HEK293 (cell line): Measurements from ENCODE around the gene ASMTL.
"Not testable (repeated sequence)": the region's sequence is repeated elsewhere in the genome, so short reads cannot be mapped to it uniquely, and the experiment has no call there.

Experiments
- CTCF ChIA-PET: fragments of 350-600 bp; formaldehyde crosslinking; extraction: SDS; loops from one replicate; lab custom pipeline; 2021; ENCODE audit warnings: antibody characterized with exemption; lab: Yijun Ruan, JAX
- POLR2A ChIA-PET: fragments of 300-600 bp; formaldehyde crosslinking; extraction: SDS; loops from one replicate; lab custom pipeline; 2020; ENCODE audit warnings: antibody characterized with exemption, inconsistent platforms; lab: Yijun Ruan, JAX
- H3K27ac ChIP-seq: fragments of 200-500 bp; sonication (Bioruptor generic); 2 replicates; pipeline ENCODE4 v1.5.1; 2014; ENCODE audit warnings: low read depth, low read length, control low read depth, inconsistent platforms; ENCODE audit errors: extremely low read depth
- H3K36me3 ChIP-seq, 2 experiments: fragments of 200-500 bp in 1 of 2; sonication (Bioruptor generic) in 1 of 2; 1 replicate in 1 of 2; 2 replicates in 1 of 2; pipeline ENCODE4 v1.5.1; 2014 to 2017; ENCODE audit warnings: inconsistent platforms in 2 of 2, low read length in 2 of 2; ENCODE audit not compliant: control insufficient read depth in 2 of 2, insufficient read depth in 1 of 2
- H3K4me1 ChIP-seq: fragments of 200-500 bp; sonication (Bioruptor generic); 2 replicates; pipeline ENCODE4 v1.5.1; 2014; ENCODE audit warnings: mild to moderate bottlenecking, low read length, inconsistent platforms; ENCODE audit not compliant: control insufficient read depth, insufficient read depth
- H3K4me3 ChIP-seq: 2 replicates; pipeline ENCODE4 v1.5.1; 2011; ENCODE audit warnings: low read depth, mild to moderate bottlenecking, control low read depth, low read length, moderate library complexity
- H3K9me3 ChIP-seq: fragments of 200-500 bp; sonication (Bioruptor generic); 2 replicates; pipeline ENCODE4 v1.5.1; 2014; ENCODE audit warnings: low read depth, low read length, inconsistent platforms; ENCODE audit not compliant: control insufficient read depth, insufficient read depth
- KLF16 ChIP-seq: fragments of 450-650 bp; formaldehyde crosslinking; IDR thresholded peaks from 2 replicates; pipeline ENCODE4 v1.5.1; 2017; ENCODE audit warnings: missing biosample characterization, missing genetic modification characterization
- KLF9 ChIP-seq: fragments of 450-650 bp; formaldehyde crosslinking; IDR thresholded peaks from 2 replicates; pipeline ENCODE4 v1.5.1; 2016; ENCODE audit warnings: missing biosample characterization, missing genetic modification characterization, low read depth
- SALL2 ChIP-seq: fragments of 450-650 bp; formaldehyde crosslinking; IDR thresholded peaks from 2 replicates; pipeline ENCODE4 v1.5.0; 2017; ENCODE audit warnings: missing biosample characterization, mild to moderate bottlenecking, missing genetic modification characterization, borderline replicate concordance
- SETDB1 ChIP-seq: IDR thresholded peaks from one replicate; pipeline ENCODE4 v1.6.1; 2017; ENCODE audit warnings: mild to moderate bottlenecking, low read length, moderate library complexity, mixed read lengths; ENCODE audit not compliant: insufficient read length
- ZBTB20 ChIP-seq: fragments of 450-650 bp; formaldehyde crosslinking; IDR thresholded peaks from 2 replicates; pipeline ENCODE4 v1.5.1; 2016; ENCODE audit warnings: missing biosample characterization, missing genetic modification characterization
- ZNF140 ChIP-seq: fragments of 450-650 bp; formaldehyde crosslinking; IDR thresholded peaks from 2 replicates; pipeline ENCODE4 v1.5.1; 2016; ENCODE audit warnings: missing biosample characterization, missing genetic modification characterization
- ZNF48 ChIP-seq: fragments of 450-650 bp; formaldehyde crosslinking; IDR thresholded peaks from 2 replicates; pipeline ENCODE4 v1.5.1; 2016; ENCODE audit warnings: missing biosample characterization, missing genetic modification characterization
- ZNF596 ChIP-seq: fragments of 450-650 bp; IDR thresholded peaks from 2 replicates; pipeline ENCODE4 v1.5.0; 2018; ENCODE audit warnings: missing biosample characterization, mild to moderate bottlenecking, missing genetic modification characterization, moderate library complexity
- ZNF677 ChIP-seq: fragments of 450-650 bp; IDR thresholded peaks from 2 replicates; pipeline ENCODE4 v1.5.0; 2018; ENCODE audit warnings: missing biosample characterization, mild to moderate bottlenecking, missing genetic modification characterization, moderate library complexity
- TF ChIP-seq, protein P1 (sequence below): fragments of 450-650 bp; formaldehyde crosslinking; IDR thresholded peaks from 2 replicates; pipeline ENCODE4 v1.5.1; 2016; ENCODE audit warnings: missing biosample characterization, missing genetic modification characterization
- TF ChIP-seq, protein P2 (sequence below): fragments of 450-650 bp; formaldehyde crosslinking; IDR thresholded peaks from 2 replicates; pipeline ENCODE4 v1.5.1; 2016; ENCODE audit warnings: missing biosample characterization, missing genetic modification characterization
- TF ChIP-seq, protein P3 (sequence below): fragments of 450-650 bp; formaldehyde crosslinking; IDR thresholded peaks from 2 replicates; pipeline ENCODE4; 2016; ENCODE audit warnings: missing biosample characterization, missing genetic modification characterization
- TF ChIP-seq, protein P4 (sequence below): fragments of 450-650 bp; formaldehyde crosslinking; IDR thresholded peaks from 2 replicates; pipeline ENCODE4 v1.5.1; 2017; ENCODE audit warnings: missing biosample characterization, missing genetic modification characterization
- TF ChIP-seq, protein P5 (sequence below): fragments of 450-650 bp; formaldehyde crosslinking; IDR thresholded peaks from 2 replicates; pipeline ENCODE4 v1.5.1; 2016; ENCODE audit warnings: missing biosample characterization, missing genetic modification characterization

Gene ASMTL

DNA sequence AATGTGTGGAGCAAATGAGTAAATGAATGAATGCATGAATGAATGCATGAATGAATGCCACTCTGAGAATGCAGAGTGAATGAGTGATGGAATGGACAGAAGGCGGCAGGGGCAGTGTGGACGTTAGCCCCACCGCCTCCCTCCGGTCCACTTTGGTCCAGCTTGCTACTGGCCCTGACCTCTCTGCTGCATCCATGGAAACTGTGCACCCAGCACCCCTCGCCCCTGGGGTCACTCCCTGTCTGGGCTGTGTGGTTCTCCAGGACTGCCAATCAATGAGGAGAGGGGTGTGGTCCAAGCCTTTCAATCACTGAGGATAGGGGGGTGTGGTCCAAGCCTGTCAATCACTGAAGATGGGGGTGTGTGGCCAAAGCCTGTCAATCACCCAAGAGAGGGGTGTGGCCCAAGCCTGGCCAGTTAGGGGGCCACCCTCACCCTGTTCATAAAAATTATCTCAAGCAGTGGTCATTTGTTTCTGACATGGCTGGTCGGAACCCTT is 39.2 kb upstream of the ASMTL start (continued):
- no peak for TF ChIP-seq ZNF140 (tag by site-specific recombination)
- TF ChIP-seq, protein P1, sequence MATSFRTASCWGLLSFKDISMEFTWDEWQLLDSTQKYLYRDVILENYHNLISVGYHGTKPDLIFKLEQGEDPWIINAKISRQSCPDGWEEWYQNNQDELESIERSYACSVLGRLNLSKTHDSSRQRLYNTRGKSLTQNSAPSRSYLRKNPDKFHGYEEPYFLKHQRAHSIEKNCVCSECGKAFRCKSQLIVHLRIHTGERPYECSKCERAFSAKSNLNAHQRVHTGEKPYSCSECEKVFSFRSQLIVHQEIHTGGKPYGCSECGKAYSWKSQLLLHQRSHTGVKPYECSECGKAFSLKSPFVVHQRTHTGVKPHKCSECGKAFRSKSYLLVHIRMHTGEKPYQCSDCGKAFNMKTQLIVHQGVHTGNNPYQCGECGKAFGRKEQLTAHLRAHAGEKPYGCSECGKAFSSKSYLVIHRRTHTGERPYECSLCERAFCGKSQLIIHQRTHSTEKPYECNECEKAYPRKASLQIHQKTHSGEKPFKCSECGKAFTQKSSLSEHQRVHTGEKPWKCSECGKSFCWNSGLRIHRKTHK: no peak
- TF ChIP-seq, all 188 proteins: peak for 3

DNA sequence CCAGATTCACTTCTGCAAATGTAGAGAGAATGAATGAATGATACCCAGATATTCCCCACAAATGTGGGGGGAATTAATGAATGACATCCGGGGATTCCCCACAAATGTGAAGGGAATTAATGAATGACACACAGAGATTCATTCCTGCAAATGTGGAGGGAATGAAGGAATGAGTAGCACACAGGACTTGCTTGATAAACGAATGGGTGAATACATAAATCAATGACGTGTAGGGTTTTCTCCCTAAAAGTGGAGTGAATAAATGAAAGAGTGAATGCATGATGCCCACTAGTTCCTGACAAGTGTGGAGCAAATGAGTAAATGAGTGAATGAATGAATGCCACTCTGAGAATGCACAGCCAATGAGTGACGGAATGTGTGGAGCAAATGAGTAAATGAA is 38.5 kb upstream of the ASMTL start:
- H3K4me1 ChIP-seq, H3K4me3 ChIP-seq, POLR2A ChIA-PET, H3K36me3 ChIP-seq, CTCF ChIA-PET, H3K9me3 ChIP-seq, H3K27ac ChIP-seq: not testable (repeated sequence)

DNA sequence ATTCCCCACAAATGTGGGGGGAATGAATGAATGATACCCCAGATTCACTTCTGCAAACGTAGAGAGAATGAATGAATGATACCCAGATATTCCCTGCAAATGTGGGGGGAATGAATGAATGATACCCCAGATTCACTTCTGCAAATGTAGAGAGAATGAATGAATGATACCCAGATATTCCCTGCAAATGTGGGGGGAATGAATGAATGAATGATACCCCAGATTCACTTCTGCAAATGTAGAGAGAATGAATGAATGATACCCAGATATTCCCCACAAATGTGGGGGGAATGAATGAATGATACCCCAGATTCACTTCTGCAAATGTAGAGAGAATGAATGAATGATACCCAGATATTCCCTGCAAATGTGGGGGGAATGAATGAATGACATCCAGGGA is 38.0 kb upstream of the ASMTL start:
- H3K9me3 ChIP-seq, H3K4me3 ChIP-seq, POLR2A ChIA-PET, H3K4me1 ChIP-seq, H3K27ac ChIP-seq, H3K36me3 ChIP-seq, CTCF ChIA-PET: not testable (repeated sequence)

DNA sequence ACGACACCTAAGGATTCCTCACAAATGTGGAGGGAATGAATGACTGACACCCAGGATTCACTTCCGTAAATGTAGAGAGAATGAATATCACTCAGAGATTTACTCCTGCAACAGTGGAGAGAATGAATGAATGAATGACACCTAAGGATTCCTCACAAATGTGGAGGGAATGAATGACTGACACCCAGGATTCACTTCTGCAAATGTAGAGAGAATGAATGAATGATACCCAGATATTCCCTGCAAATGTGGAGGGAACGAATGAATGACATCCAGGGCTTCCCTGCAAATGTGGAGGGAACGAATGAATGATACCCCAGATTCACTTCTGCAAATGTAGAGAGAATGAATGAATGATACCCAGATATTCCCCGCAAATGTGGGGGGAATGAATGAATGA is 36.6 kb upstream of the ASMTL start:
- POLR2A ChIA-PET, H3K4me3 ChIP-seq, H3K9me3 ChIP-seq, H3K4me1 ChIP-seq, CTCF ChIA-PET, H3K36me3 ChIP-seq, H3K27ac ChIP-seq: not testable (repeated sequence)

DNA sequence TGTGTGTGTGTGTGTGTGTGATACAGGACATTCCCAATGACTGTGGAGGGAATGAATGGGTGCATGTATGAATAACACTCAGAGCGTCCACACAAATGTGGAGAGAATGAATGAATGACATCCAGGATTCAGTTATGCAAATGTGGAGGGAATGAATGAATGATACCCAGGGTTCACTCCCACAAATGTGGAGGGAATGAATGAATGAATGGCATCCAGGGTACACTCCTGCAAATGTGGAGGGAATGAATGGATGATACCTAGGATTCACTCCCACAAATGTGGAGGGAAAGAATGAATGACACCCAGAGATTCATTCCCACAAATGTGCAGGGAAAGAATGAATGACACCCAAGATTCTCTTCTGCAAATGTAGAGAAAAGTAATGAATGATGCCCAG is 36.0 kb upstream of the ASMTL start:
- ChIA-PET POLR2A (no interaction called here), CTCF (no interaction called here)
- H3K9me3 ChIP-seq: no peaks in the 10 kb centered on the region
- no peaks in the 10 kb centered on the region for H3K4me1 ChIP-seq
- H3K27ac ChIP-seq: no peak overlapping the region
- H3K36me3 ChIP-seq: no peaks in the 10 kb centered on the region
- no peak overlapping the region for H3K4me3 ChIP-seq
- TF ChIP-seq ZNF48 (tag by site-specific recombination) (no peak), ZBTB20 (tag by site-specific recombination) (no peak), ZNF596 (tag by site-specific recombination) (no peak), ZNF677 (tag by site-specific recombination) (no peak), KLF9 (tag by site-specific recombination) (no peak), SALL2 (tag by site-specific recombination) (no peak), SETDB1 (no peak), KLF16 (tag by site-specific recombination) (no peak)
- TF ChIP-seq, protein P2, sequence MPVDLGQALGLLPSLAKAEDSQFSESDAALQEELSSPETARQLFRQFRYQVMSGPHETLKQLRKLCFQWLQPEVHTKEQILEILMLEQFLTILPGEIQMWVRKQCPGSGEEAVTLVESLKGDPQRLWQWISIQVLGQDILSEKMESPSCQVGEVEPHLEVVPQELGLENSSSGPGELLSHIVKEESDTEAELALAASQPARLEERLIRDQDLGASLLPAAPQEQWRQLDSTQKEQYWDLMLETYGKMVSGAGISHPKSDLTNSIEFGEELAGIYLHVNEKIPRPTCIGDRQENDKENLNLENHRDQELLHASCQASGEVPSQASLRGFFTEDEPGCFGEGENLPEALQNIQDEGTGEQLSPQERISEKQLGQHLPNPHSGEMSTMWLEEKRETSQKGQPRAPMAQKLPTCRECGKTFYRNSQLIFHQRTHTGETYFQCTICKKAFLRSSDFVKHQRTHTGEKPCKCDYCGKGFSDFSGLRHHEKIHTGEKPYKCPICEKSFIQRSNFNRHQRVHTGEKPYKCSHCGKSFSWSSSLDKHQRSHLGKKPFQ (tag by site-specific recombination): no peak
- TF ChIP-seq, protein P3, sequence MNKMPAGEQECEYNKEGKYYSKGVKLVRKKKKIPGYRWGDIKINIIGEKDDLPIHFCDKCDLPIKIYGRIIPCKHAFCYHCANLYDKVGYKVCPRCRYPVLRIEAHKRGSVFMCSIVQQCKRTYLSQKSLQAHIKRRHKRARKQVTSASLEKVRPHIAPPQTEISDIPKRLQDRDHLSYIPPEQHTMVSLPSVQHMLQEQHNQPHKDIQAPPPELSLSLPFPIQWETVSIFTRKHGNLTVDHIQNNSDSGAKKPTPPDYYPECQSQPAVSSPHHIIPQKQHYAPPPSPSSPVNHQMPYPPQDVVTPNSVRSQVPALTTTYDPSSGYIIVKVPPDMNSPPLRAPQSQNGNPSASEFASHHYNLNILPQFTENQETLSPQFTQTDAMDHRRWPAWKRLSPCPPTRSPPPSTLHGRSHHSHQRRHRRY (tag by site-specific recombination): no peak
- TF ChIP-seq, protein P4, sequence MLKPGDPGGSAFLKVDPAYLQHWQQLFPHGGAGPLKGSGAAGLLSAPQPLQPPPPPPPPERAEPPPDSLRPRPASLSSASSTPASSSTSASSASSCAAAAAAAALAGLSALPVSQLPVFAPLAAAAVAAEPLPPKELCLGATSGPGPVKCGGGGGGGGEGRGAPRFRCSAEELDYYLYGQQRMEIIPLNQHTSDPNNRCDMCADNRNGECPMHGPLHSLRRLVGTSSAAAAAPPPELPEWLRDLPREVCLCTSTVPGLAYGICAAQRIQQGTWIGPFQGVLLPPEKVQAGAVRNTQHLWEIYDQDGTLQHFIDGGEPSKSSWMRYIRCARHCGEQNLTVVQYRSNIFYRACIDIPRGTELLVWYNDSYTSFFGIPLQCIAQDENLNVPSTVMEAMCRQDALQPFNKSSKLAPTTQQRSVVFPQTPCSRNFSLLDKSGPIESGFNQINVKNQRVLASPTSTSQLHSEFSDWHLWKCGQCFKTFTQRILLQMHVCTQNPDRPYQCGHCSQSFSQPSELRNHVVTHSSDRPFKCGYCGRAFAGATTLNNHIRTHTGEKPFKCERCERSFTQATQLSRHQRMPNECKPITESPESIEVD (tag by site-specific recombination): no peak
- TF ChIP-seq, protein P5, sequence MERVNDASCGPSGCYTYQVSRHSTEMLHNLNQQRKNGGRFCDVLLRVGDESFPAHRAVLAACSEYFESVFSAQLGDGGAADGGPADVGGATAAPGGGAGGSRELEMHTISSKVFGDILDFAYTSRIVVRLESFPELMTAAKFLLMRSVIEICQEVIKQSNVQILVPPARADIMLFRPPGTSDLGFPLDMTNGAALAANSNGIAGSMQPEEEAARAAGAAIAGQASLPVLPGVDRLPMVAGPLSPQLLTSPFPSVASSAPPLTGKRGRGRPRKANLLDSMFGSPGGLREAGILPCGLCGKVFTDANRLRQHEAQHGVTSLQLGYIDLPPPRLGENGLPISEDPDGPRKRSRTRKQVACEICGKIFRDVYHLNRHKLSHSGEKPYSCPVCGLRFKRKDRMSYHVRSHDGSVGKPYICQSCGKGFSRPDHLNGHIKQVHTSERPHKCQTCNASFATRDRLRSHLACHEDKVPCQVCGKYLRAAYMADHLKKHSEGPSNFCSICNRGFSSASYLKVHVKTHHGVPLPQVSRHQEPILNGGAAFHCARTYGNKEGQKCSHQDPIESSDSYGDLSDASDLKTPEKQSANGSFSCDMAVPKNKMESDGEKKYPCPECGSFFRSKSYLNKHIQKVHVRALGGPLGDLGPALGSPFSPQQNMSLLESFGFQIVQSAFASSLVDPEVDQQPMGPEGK (tag by site-specific recombination): no peak
